H9 (cell line): ENCODE data around the gene PRKACA. TPM values are rescaled to one million over a fixed set of nuclear protein-coding genes. Genes with fewer than 3 reads are reported as not detected.

Experiments
- DNase-seq: peaks from one replicate; pipeline ENCODE4 v3.0.0-alpha.2; 2017
- H2AFZ ChIP-seq: one replicate; pipeline ENCODE4 v1.6.1; 2013; ENCODE audit warnings: mild to moderate bottlenecking, low read length, control low read depth, moderate library complexity
- H2AK5ac ChIP-seq: 2 replicates; pipeline ENCODE4 v1.6.1; 2013; ENCODE audit warnings: low read length, control low read depth, mixed read lengths; ENCODE audit not compliant: insufficient read length
- H2BK120ac ChIP-seq: one replicate; pipeline ENCODE4 v1.6.1; 2013; ENCODE audit warnings: low read depth, mild to moderate bottlenecking, low read length, control low read depth, inconsistent platforms; ENCODE audit not compliant: poor library complexity, severe bottlenecking
- H2BK12ac ChIP-seq: 2 replicates; pipeline ENCODE4 v1.6.1; 2013; ENCODE audit warnings: low read length, control low read depth, mixed read lengths, low read depth; ENCODE audit not compliant: insufficient read length
- H2BK15ac ChIP-seq: 2 replicates; pipeline ENCODE4 v1.6.1; 2013; ENCODE audit warnings: low read depth, low read length, control low read depth
- H2BK20ac ChIP-seq: one replicate; pipeline ENCODE4 v1.6.1; 2013; ENCODE audit warnings: low read depth, mild to moderate bottlenecking, low read length, control low read depth, inconsistent platforms; ENCODE audit not compliant: poor library complexity, severe bottlenecking
- H2BK5ac ChIP-seq: 2 replicates; pipeline ENCODE4 v1.6.1; 2013; ENCODE audit warnings: low read length, control low read depth, mixed read lengths; ENCODE audit not compliant: insufficient read length
- H3K14ac ChIP-seq: 2 replicates; pipeline ENCODE4 v1.6.1; 2013; ENCODE audit warnings: low read length, control low read depth; ENCODE audit not compliant: insufficient read depth
- H3K18ac ChIP-seq: 2 replicates; pipeline ENCODE4 v1.6.1; 2013; ENCODE audit warnings: low read depth, mild to moderate bottlenecking, mixed read lengths, low read length, control low read depth; ENCODE audit not compliant: insufficient read length
- H3K23ac ChIP-seq: 2 replicates; pipeline ENCODE4 v1.6.1; 2013; ENCODE audit warnings: low read length, control low read depth, mixed read lengths, low read depth; ENCODE audit not compliant: insufficient read length
- H3K23me2 ChIP-seq: 2 replicates; pipeline ENCODE4 v1.6.1; 2013; ENCODE audit warnings: low read depth, mild to moderate bottlenecking, mixed read lengths, low read length, control low read depth; ENCODE audit not compliant: insufficient read length, poor library complexity, severe bottlenecking
- H3K27ac ChIP-seq: 2 replicates; pipeline ENCODE4 v1.5.1; 2013; ENCODE audit warnings: low read length, control low read depth, mixed read lengths, low read depth; ENCODE audit not compliant: insufficient read length
- H3K27me3 ChIP-seq: 2 replicates; pipeline ENCODE4 v1.6.1; 2013; ENCODE audit warnings: low read length, control low read depth, inconsistent platforms; ENCODE audit not compliant: insufficient read depth
- H3K4ac ChIP-seq: 2 replicates; pipeline ENCODE4 v1.6.1; 2013; ENCODE audit warnings: low read depth, mild to moderate bottlenecking, control low read depth, inconsistent platforms, low read length, moderate library complexity
- H3K4me1 ChIP-seq: 2 replicates; pipeline ENCODE4 v1.6.1; 2013; ENCODE audit warnings: low read length, control low read depth, inconsistent platforms; ENCODE audit not compliant: insufficient read depth
- H3K4me2 ChIP-seq: 2 replicates; pipeline ENCODE4 v1.6.1; 2013; ENCODE audit warnings: low read length, control low read depth, mixed read lengths; ENCODE audit not compliant: insufficient read length, insufficient read depth
- H3K56ac ChIP-seq: 2 replicates; pipeline ENCODE4 v1.6.1; 2013; ENCODE audit warnings: low read depth, mild to moderate bottlenecking, mixed read lengths, low read length, control low read depth; ENCODE audit not compliant: insufficient read length
- H3K79me1 ChIP-seq: 2 replicates; pipeline ENCODE4 v1.6.1; 2013; ENCODE audit warnings: low read depth, mild to moderate bottlenecking, moderate library complexity, low read length, control low read depth, inconsistent platforms; ENCODE audit not compliant: insufficient read depth, poor library complexity, severe bottlenecking
- H3K79me2 ChIP-seq: 2 replicates; pipeline ENCODE4 v1.6.1; 2013; ENCODE audit warnings: low read length, control low read depth, inconsistent platforms; ENCODE audit not compliant: insufficient read depth
- H3K9ac ChIP-seq: 2 replicates; pipeline ENCODE4 v1.6.1; 2013; ENCODE audit warnings: low read length, control low read depth, mixed read lengths; ENCODE audit not compliant: insufficient read length; ENCODE audit errors: extremely low read depth
- H3K9me3 ChIP-seq: one replicate; pipeline ENCODE4 v1.6.1; 2013; ENCODE audit warnings: low read depth, low read length, inconsistent platforms; ENCODE audit not compliant: control insufficient read depth
- H3T11ph ChIP-seq: one replicate; pipeline ENCODE4 v1.6.1; 2013; ENCODE audit warnings: mild to moderate bottlenecking, low read length, control low read depth, inconsistent platforms
- H4K20me1 ChIP-seq: one replicate; pipeline ENCODE4 v1.6.1; 2013; ENCODE audit not compliant: control insufficient read depth, insufficient read length, insufficient read depth
- H4K5ac ChIP-seq: 2 replicates; pipeline ENCODE4 v1.6.1; 2013; ENCODE audit warnings: low read depth, mild to moderate bottlenecking, mixed read lengths, low read length, control low read depth; ENCODE audit not compliant: insufficient read length
- H4K8ac ChIP-seq: replicated peaks from 2 replicates; pipeline ENCODE4 v1.6.1; 2013; ENCODE audit warnings: low read length, control low read depth, mixed read lengths, low read depth; ENCODE audit not compliant: insufficient read length
- H4K91ac ChIP-seq: 2 replicates; pipeline ENCODE4 v1.6.1; 2013; ENCODE audit warnings: low read depth, mild to moderate bottlenecking, moderate library complexity, mixed read lengths, low read length, control low read depth; ENCODE audit not compliant: insufficient read length
- H3K27ac Mint-ChIP-seq, 3 experiments: 2 replicates in 2 of 3; 3 replicates in 1 of 3; pipeline ENCODE4 v1.8.0; 2020 to 2021; ENCODE audit warnings: mixed read lengths in 3 of 3, mild to moderate bottlenecking in 1 of 3, moderate library complexity in 1 of 3
- H3K27me3 Mint-ChIP-seq: 2 replicates; pipeline ENCODE4 v1.8.0; 2021; ENCODE audit warnings: low read depth, mild to moderate bottlenecking, moderate library complexity, mixed read lengths
- H3K36me3 Mint-ChIP-seq, 3 experiments: 2 replicates in 2 of 3; 3 replicates in 1 of 3; pipeline ENCODE4 v1.8.0; 2020 to 2021; ENCODE audit warnings: low read depth in 3 of 3, mixed read lengths in 3 of 3; ENCODE audit not compliant: insufficient read depth in 1 of 3
- H3K4me1 Mint-ChIP-seq, 2 experiments: 2 replicates each; pipeline ENCODE4 v1.8.0; 2020; ENCODE audit warnings: mixed read lengths in 2 of 2
- H3K4me3 Mint-ChIP-seq, 2 experiments: 2 replicates in 1 of 2; 3 replicates in 1 of 2; pipeline ENCODE4 v1.8.0; 2020 to 2021; ENCODE audit warnings: mild to moderate bottlenecking in 2 of 2, mixed read lengths in 2 of 2, moderate library complexity in 1 of 2
- H3K9me3 Mint-ChIP-seq, 2 experiments: 2 replicates in 1 of 2; 3 replicates in 1 of 2; pipeline ENCODE4 v1.8.0; 2020; ENCODE audit warnings: mild to moderate bottlenecking in 2 of 2, mixed read lengths in 2 of 2, moderate library complexity in 1 of 2
- CTCF ChIP-seq: fragments of 200-600 bp; sonication (generic); conservative IDR thresholded peaks from 3 replicates; pipeline ENCODE4 v1.8.0; 2021; ENCODE audit warnings: antibody characterized with exemption, mild to moderate bottlenecking
- WGBS: extraction: QIAGEN DNeasy Blood & Tissue Kit; methylation state at CpG from one replicate; pipeline ENCODE4 v1.1.7; 2013; ENCODE audit warnings: missing lambda C conversion rate, low lambda C conversion rate, mixed read lengths; ENCODE audit not compliant: insufficient read length; ENCODE audit errors: extremely low coverage; 5-methylcytosine and 5-hydroxymethylcytosine counted together
- total RNA-seq: library from RNA; stranded (reverse); gene quantifications from 2 replicates; pipeline ENCODE4 v1.2.1, GENCODE V29; 2021

PRKACA gene
- total RNA-seq, 1 experiment from 2014 or later, result 51.8 TPM

GRCh38 chr19:14086098-14086497, 31.5 kb downstream of the PRKACA start:
- no peak overlapping the region for H4K91ac ChIP-seq

More at GRCh38 chr19:14086098-14086497, 31.5 kb downstream of the PRKACA start:
- no peak overlapping the region for H3K4ac ChIP-seq
- H3K4me3 Mint-ChIP-seq, result no peak overlapping the region
- H3K4me1 ChIP-seq, result no peaks in the 10 kb centered on the region; the same call in 1 of the 2 replicates
- TF ChIP-seq CTCF, result no peak
- H3K36me3 Mint-ChIP-seq, result peaks cover 11 to 29% (median 21%) of the 10 kb centered on the region in 3 experiments; a peak in 6 of 7 replicates
- H3K23me2 ChIP-seq, result peaks cover 6% of the 10 kb centered on the region
- H4K20me1 ChIP-seq, result no peaks in the 10 kb centered on the region
- H3K9me3 ChIP-seq, result no peaks in the 10 kb centered on the region
- H3K23ac ChIP-seq, result no peak overlapping the region
- H3K9ac ChIP-seq, result no peak overlapping the region
- H3K79me1 ChIP-seq, result no peaks in the 10 kb centered on the region
- H2BK12ac ChIP-seq, result no peak overlapping the region
- no peak overlapping the region for H3K18ac ChIP-seq
- H3K4me1 Mint-ChIP-seq, result peaks cover 4 to 6% of the 10 kb centered on the region in 2 experiments
- no peaks in the 10 kb centered on the region for H3K9me3 Mint-ChIP-seq
- H2BK120ac ChIP-seq, result no peak overlapping the region
- H2BK15ac ChIP-seq, result no peak overlapping the region
- no peaks in the 10 kb centered on the region for H3K79me2 ChIP-seq
- no peak overlapping the region for H4K8ac ChIP-seq
- no peak overlapping the region for H3T11ph ChIP-seq
- H2AK5ac ChIP-seq, result no peak overlapping the region
- no peak overlapping the region for H3K14ac ChIP-seq
- no CpG with 5 or more reads among the region's 5 CpGs for WGBS
- no peak overlapping the region for H2BK5ac ChIP-seq
- no peak overlapping the region for H3K4me2 ChIP-seq
- no peak overlapping the region for H3K56ac ChIP-seq
- H2BK20ac ChIP-seq, result no peak overlapping the region
- DNase-seq, result no peak
- H3K27me3 ChIP-seq, result no peaks in the 10 kb centered on the region
- H4K5ac ChIP-seq, result no peak overlapping the region
- H3K27ac Mint-ChIP-seq, result no peak overlapping the region
- no peak overlapping the region for H2AFZ ChIP-seq
- H3K27me3 Mint-ChIP-seq, result peaks cover 9% of the 10 kb centered on the region
- no peak overlapping the region for H3K27ac ChIP-seq
